GM21528 (cell line): Measurements from ENCODE around the gene SPON1.

Source experiments
- ATAC-seq: cut with Tn5 transposase; IDR thresholded peaks from one replicate; pipeline ENCODE4 v1.9.1; 2021; ENCODE audit warnings: mild to moderate bottlenecking, moderate library complexity; ENCODE audit not compliant: unreplicated experiment, low FRiP score

SPON1 gene

GRCh38 chr11:13942971-13943381 is 19.5 kb upstream of the SPON1 start:
- ATAC-seq, result no peak

- ATAC-seq, result no peak
These were observed 18.5 kb upstream of the SPON1 start for GRCh38 chr11:13944016-13944415.

DNA sequence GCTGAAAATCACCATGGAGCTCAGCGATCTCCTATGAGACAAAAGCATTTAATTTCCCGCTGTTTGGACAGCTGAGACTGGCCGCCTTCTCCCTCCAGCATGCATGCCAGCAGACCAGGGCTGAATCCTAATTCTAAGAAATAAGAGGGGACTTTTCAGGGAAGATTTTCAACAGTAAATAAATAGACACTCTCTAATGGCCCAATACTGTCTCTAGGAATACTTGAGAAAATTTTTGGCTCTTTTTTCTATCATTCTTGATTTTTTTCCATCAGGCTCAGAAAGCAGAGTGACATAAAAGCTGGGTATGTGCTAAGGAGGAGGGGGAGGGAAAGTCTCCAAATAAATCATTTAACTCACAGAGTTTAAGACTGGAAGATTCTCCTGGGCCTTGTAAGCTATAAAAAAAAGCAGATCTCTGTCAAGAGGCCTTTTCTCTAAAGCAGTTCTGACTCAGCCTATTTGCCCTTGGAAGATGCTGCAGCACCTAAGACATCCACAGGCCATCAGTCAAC is 17.6 kb upstream of the SPON1 start:
- no peak for ATAC-seq

GRCh38 chr11:13947379-13947778 is 15.1 kb upstream of the SPON1 start:
- ATAC-seq, result no peak

DNA sequence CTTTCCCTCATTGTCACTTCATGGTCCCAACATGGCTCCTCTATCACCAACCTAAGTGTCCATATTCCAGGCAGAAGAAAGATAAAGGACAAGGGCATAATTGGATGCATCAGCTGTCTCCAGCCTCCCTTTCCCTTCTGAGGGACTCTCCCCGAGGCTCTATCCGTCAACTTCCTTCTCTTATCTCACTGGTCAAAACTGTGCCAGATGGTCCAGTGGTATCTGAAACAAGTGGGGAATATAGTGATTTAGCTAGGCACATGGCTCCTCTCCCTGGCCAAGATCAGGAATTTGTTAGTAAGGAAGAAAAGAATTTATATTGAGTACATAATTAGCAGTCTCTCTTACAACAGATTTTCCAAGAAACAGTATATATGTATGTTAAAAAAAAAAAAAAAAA is 12.6 kb upstream of the SPON1 start:
- no peak for ATAC-seq

DNA sequence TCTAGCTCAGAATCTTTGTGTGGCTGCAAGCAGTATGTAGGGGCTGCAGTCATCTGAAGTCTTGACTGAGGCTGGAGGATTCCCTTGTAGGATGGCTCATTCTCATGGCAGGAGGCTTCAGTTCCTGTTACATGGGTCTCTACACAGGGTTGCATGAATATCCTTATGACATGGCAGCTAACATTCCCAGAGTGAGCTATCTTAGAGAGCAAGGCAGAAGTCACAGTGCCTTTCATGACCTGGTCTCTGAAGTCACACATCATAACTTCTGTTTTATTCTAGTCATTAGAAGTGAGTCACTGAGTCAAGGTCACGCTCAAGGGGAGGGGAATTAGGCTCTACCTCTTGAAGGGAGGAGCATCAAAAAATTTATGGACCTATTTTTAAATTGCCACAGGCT is 10.3 kb upstream of the SPON1 start:
- ATAC-seq, result no peak

DNA sequence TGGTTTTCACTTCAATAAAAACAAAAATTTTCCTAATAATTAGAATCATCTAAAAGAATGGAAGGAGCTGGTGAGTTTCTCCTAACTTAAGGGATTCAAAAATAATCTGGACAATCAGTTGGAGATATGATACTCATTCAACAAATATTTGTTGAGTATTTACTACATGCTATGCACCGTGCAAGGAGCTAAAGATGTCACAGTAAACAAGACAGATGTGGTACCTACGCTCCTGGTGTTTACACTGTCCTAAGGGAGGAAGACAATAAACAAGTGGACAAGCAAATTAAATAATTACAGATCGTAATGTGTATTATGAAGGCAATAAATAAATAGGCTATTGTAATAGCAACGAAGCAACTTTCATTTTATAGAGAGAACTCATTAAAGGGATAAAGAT is 9.9 kb upstream of the SPON1 start:
- ATAC-seq, result no peak

DNA sequence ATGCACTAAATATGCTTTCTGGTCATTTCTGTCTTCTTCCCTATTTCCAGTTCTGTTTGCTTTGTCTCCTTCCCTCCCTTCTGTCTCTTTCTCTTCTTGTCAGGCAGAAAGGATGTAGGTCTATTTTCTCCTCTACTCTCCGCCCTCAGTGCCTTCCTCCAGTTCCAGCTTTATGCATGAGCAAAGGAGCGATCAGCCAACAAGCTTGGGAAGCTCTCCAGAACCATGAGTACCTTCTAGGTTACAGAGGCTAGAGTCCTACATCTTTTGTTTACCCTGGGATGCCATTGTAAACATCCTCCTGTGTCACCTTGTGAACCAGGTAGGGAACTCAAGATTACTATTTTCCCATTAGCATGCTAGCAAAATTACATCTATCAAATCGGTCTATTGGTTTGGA is 7.9 kb upstream of the SPON1 start:
- ATAC-seq, result no peak

GRCh38 chr11:13955971-13956421 is 6.5 kb upstream of the SPON1 start:
- ATAC-seq, result no peak

GRCh38 chr11:13956988-13957387 is 5.5 kb upstream of the SPON1 start:
- ATAC-seq, result no peak

- no peak for ATAC-seq
These were observed 3.7 kb upstream of the SPON1 start for GRCh38 chr11:13958641-13959400.

GRCh38 chr11:13962198-13962561 is 343 bp upstream of the SPON1 start:
- ATAC-seq, result no peak

DNA sequence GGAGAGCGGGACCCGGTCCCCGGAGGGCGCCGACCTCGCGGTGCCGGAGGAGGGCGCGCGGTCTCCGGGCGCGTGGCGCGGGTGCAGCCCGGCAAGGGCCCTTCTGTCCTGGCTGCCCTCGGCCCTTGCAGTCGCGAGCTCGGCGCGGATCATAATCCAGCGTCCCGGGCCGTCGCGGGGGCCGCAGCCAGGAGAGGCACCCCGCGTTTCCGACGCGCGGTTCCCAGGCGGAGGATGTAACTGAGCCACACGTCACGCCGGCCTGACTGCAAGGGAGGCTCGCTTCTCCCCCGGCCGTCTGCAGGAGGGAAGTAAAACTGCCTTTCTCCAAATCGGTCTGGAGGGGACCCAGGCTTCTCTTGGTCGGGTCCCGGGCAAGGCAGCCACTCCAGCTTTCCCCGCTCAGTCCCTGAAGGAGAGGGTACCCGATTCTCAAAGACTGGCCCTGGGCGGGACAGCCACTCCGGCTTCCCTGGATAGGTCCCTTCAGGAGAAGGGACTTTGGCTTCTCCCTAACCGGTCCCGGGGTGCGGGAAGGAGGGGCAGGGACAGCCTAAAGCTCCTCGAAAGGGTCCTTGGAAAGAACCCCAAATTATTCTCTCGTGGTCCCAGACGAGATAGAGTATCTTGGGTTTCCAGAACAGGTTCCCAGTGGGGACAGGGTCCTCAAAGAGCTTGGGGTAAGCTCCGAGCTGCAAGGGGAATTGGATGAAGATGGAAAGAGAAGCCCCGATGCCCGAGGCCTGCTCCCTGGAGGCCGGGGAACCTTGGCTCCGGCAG is 836 bp downstream of the SPON1 start:
- ATAC-seq, result no peak

- no peak for ATAC-seq
These were observed 1.6 kb downstream of the SPON1 start for GRCh38 chr11:13963949-13964770.

DNA sequence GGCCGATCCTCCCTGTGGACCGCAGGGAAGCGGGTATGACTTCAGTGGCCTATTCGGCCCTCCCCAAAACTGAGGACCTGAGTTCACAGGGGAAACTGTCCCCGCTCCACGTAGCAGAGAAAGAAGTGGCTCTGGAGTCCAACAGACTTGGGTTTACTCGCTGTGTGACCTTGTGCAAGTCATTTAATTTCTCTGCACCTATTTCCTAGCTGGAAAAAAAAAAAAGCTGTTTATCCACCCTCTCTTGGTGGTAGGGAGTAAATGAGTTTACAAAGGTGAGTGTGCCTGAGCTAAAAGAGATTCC is 2.2 kb downstream of the SPON1 start:
- ATAC-seq, result no peak

DNA sequence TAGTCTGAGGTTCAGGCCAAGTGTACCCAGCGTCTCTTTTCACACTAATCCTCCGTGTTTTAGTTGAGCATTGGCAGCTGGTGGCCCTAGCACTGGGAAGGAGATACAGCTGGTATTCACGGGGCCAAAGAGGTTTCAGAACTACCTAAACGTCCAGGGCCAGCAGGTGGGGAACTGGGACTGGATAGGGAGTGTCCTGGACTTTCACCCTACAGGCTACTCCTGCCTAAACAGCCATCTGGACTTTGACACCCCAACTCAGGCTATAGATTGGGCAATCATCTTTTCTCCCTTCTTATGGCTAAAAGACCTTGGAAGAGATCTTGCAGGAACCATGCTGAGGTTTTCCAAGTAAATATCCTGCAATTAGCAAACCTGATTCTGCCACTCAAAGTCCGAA is 2.8 kb downstream of the SPON1 start:
- ATAC-seq, result no peak

GRCh38 chr11:13966013-13966412 is 3.5 kb downstream of the SPON1 start:
- no peak for ATAC-seq

DNA sequence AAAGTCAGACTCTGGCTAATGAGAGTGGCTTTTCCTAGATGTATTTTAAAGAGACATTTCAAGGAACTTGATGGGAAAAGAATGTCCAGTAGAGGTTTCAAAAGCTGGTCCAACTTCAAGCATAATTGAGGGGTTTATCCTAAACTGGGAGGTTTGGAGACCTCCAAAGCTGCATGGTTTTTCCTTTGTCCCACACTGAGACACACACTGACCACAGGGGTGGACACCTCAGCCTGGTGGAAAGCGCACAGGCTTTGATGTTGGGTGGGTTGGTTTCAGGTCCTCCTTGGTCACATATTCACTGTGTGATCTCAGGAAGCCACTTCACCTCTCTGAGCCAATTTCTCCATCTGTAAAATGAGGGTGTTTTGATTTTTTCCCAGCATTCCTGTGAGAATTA is 4.0 kb downstream of the SPON1 start:
- no peak for ATAC-seq

- no peak for ATAC-seq
These were observed 8.5 kb downstream of the SPON1 start for GRCh38 chr11:13970986-13971385.

- ATAC-seq, result no peak
These were observed 9.8 kb downstream of the SPON1 start for GRCh38 chr11:13972043-13972910.
